ENCODE results near the gene PCSK1N.
A peak's percentile ranks its signal among the peaks of the same experiment; 100 is the strongest.
"Not testable (repeated sequence)": the region's sequence is repeated elsewhere in the genome, so short reads cannot be mapped to it uniquely, and the experiment has no call there.

The PCSK1N gene

GRCh38 chrX:48819394-48819793 is 16.0 kb downstream of the PCSK1N start:
- not testable (repeated sequence) for DNase-seq

DNA sequence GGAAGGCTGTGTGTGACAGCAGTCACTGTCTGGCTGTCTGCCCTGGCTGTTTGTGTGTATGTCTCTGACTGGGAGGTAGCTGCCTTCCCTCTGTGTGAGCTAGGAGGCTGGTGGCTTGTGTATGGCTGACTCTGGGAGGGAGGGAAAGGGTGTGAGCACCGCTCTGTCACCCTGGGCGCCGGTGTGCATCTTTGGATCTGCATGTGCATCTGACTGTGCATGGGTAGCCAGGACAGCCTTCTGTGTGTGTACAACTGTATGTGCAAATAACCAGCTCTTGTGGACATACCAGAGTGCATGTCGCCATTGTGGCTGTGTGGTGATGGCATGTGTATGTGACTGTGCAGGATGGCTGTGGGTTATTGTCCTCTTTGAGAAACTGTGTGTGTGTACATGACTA is 16.5 kb downstream of the PCSK1N start:
- DNase-seq, result no peak

DNA sequence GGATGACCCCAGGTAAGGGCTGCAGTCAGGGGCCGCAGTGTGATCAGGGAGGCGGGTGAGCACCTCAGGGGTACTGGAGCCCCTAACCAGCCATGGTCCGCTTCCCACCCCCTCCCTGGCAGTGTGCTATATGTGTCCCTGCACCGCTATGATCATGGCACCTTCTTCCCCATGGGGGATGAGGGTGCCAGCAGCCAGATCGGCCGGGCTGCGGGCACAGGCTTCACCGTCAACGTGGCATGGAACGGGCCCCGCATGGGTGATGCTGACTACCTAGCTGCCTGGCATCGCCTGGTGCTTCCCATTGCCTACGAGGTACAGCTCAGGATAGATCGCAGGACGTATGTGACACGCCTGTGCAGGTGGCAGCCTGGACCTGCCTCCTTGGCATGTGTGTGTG is 17.3 kb downstream of the PCSK1N start:
- DNase-seq, result no peak

GRCh38 chrX:48816014-48816810 is 19.2 kb downstream of the PCSK1N start:
- DNase-seq, result no peak

DNA sequence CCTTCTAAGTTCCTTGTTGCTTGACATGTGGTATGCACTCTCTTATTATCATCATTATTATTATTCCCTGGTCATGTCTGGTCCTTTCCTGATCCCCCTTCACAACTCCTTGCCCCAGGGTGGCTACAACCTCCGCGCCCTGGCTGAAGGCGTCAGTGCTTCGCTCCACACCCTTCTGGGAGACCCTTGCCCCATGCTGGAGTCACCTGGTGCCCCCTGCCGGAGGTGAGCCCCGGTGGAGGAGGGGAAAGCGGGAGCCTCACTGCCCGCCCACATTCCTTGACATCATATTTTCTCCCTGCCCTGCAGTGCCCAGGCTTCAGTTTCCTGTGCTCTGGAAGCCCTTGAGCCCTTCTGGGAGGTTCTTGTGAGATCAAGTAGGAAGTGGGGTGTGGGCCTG is 20.1 kb downstream of the PCSK1N start:
- DNase-seq, result no peak

DNA sequence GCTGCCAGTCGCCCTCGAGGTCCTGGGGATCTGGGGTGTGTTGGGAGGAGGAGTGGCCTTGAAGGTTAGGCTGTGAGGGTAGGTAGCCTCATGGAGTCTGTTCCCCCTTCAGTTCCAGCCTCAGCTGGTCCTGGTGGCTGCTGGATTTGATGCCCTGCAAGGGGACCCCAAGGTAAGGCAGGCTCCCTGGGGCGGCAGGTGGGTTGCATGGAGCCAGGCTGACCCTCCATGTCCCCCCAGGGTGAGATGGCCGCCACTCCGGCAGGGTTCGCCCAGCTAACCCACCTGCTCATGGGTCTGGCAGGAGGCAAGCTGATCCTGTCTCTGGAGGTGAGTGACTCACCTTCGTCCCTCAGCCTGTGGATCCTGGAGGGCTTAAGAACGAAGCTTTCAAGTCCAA is 20.7 kb downstream of the PCSK1N start:
- no peak for DNase-seq

- DNase-seq, result no peak
Observed at GRCh38 chrX:48813644-48814043, 21.8 kb downstream of the PCSK1N start.

DNA sequence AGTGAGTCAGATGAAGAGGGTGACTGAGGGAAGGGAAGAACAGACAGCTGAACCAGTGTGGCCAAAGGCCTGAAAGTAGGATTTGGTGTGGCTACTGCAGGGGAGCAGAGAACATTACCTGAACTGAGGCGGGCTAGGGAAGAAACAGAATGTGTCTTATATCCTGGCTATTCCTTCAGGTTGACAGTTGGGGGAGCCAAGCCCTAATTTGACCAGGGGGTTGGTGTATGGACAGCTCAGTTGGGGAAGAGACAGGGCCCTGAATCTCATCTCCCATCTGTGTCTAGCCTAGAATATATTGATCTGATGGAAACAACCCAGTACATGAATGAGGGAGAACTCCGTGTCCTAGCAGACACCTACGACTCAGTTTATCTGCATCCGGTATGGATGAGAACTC is 29.3 kb downstream of the PCSK1N start:
- no peak for DNase-seq

GRCh38 chrX:48802905-48803200 is 32.6 kb downstream of the PCSK1N start:
- DNase-seq, result no peak

DNA sequence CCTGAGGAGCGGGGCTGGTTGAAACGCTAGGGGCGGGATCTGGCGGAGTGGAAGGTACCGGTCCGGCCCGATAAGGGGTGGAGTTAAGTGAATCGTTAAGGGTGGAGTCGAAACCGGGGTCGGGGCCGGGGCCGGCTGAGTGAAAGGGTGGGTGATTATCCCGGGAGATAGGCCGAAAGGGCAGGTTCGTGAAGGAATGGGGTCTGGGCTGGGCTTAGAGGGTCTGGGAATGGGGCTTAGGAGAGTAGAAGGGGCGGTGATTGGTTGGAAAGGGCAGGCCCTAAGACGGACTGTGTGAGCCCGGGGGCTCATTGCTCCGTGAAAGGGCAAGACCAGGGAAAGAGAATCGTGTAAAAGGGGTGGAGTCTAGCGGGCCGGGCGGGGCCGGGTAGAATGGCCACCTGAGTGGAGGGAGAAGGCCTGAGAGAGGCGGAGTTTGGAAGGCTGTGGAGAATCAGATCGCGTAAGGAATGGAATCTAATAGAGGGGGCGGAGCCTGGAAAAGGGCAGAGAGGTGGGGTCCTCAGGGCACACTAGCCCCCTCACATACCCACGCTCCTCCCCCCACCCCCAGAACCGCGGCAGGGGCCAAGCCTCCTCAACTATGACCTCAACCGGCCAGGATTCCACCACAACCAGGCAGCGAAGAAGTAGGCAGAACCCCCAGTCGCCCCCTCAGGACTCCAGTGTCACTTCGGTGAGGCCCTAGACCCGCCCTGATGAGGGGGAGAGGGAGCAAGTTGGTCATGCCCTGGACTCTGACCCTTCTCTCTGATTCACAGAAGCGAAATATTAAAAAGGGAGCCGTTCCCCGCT is 33.1 kb downstream of the PCSK1N start:
- peak; percentile 81 to 85 for DNase-seq

DNA sequence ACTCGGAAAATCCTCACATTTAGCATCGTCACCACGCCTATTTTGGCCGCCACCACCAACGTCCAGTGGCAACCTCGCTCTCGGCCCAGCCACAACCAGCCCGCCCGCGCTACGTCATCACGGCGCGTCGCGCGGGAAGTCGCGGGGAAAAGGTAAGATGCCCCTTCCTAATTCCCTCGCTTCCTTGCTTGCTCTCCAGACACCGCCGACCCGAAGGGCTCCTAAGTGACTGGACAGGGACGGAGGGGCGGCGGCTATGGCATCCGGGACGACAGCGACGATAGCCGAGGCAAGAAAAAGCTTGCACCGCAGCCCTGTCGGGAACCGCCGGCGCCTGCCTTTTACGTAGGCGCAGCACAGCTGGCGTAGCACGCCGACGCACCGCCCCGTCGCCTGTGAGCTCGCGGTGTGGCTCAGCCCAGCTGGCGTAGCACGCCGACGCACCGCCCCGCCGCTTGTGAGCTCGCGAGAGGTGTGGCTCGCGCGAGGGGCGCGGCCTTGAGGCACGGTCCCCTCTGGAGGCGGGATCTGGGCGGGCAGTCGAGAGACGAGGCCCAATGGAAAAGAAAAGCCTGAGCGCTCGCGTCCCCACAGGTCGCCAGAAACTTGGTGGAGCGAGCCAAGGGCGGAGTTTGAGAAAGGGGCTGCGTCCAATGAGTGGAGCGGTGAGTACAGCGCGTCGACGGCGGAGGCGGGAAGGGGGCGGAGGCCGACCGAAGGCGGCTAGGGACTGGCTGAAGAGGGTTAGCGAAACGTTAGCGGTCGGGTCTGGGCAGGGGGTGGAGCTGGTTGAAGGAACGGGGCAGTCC is 33.9 kb downstream of the PCSK1N start, which contains the start of gene HDAC6:
Gene HDAC6 (plus strand): TSS at position 788 of the 809 bp plus-strand sequence. CDS start 626 bp downstream, outside the sequence.
- DNase-seq, result peak; percentile 90 to 94

DNA sequence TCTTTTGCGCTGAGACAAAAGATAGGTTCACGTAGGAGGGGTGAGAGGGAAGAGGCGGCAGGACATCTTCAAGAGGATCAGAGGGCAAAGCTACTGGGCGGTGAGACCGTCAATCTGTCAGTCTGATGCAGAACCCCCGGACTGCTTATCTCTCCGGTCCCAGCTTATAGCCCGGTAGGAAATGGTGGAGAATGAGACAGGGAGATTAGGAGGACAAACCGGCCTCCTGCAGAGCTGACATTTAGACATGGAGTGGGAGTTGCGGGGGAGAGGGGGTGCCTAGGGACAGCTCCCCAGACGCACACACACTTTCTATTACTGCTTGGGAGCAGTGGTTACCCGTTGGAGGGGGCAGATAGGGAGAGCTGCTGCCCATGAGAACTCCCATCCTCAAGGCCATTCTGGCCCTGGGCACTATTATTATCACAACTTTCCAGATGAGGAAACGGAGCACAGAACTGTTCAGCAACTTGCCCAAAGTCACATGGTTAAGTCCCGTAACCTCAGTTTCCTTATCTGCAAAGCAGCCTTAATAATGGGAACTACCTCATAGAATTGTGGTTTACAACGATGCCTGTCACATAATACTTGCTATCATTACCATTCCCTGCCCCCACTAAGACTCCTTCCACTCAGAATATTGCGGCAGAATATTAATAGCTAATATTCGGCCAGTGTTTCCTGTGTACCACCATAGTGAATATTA is 34.7 kb downstream of the PCSK1N start:
- peak in 1 of 2 experiments; percentile 3 for DNase-seq

DNA sequence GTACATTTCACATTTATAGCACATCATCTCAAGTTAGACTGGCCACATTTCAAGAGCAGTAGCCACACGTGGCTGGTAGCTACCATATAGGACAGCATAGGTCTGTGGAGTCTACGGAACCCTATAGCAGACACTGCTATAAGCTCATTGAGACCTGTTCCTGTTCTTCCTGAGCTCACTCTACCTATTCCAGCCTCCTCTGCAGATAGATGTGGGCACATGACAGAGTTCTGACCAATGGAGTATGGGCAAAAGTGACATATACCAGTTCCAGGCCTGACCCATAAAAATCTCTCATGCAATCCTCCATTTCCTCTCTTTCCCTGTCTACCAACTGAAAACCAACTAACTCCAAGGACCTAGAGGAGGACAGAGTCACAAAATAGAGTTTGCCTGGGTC is 37.1 kb downstream of the PCSK1N start:
- no peak for DNase-seq

- DNase-seq, result no peak
Observed at GRCh38 chrX:48794911-48795515, 40.4 kb downstream of the PCSK1N start.

- no peak for DNase-seq
Observed at GRCh38 chrX:48794340-48794910, 41.0 kb downstream of the PCSK1N start.

DNA sequence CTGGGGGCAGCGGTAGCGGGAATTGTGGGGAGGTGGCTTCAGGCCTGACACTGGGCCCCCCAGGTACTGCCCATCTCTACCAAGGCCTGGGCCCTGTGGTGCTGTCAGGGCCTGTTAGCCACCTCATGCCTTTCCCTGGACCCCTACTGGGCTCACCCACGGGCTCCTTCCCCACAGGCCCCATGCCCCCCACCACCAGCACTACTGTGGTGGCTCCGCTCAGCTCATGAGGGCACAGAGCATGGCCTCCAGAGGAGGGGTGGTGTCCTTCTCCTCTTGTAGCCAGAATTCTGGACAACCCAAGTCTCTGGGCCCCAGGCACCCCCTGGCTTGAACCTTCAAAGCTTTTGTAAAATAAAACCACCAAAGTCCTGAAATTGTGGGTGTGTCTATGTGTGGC is 41.5 kb downstream of the PCSK1N start:
- no peak for DNase-seq

GRCh38 chrX:48792219-48792618 is 43.2 kb downstream of the PCSK1N start:
- DNase-seq, result no peak

DNA sequence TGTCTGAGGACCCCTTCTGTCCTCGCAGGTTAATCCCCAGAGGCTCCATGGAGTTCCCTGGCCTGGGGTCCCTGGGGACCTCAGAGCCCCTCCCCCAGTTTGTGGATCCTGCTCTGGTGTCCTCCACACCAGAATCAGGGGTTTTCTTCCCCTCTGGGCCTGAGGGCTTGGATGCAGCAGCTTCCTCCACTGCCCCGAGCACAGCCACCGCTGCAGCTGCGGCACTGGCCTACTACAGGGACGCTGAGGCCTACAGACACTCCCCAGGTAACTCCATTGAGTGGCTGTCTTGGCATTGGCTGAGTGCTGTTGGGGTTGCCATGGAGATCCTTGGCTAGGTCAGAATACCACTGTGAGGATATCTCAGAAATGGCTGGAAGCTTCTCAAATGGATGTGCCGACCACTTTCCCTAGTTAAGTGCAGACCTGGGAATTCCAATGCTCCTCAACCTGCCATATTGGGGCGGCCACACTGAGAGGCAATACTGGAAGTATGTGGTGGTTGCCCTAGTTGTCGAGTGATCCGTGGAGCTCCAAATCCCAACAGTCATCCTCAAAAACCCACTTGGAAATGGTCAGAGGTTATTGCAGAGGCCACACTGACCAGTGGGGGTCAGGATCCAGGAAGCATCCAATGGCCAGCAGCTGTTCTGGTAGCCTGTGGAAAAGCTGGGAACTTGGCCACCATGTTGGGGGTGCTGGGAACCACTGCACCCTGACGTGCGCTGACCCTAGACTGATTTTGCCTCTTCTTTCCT is 44.2 kb downstream of the PCSK1N start:
- no peak for DNase-seq

- no peak for DNase-seq
Observed at GRCh38 chrX:48790477-48790876, 44.9 kb downstream of the PCSK1N start.

- DNase-seq, result no peak
Observed at GRCh38 chrX:48789366-48790220, 45.8 kb downstream of the PCSK1N start.
